ENCODE results near the gene HOXD3. TPM values are rescaled to one million over a fixed set of nuclear protein-coding genes. Genes with fewer than 3 reads are reported as not detected.

Gene HOXD3
- total RNA-seq (2022; extraction: Qiagen RNA extraction; ENCODE audit: low read depth), result 0.07 to 0.20 TPM (median 0.13 TPM) in 4 of 5 replicates, not detected in the other

DNA sequence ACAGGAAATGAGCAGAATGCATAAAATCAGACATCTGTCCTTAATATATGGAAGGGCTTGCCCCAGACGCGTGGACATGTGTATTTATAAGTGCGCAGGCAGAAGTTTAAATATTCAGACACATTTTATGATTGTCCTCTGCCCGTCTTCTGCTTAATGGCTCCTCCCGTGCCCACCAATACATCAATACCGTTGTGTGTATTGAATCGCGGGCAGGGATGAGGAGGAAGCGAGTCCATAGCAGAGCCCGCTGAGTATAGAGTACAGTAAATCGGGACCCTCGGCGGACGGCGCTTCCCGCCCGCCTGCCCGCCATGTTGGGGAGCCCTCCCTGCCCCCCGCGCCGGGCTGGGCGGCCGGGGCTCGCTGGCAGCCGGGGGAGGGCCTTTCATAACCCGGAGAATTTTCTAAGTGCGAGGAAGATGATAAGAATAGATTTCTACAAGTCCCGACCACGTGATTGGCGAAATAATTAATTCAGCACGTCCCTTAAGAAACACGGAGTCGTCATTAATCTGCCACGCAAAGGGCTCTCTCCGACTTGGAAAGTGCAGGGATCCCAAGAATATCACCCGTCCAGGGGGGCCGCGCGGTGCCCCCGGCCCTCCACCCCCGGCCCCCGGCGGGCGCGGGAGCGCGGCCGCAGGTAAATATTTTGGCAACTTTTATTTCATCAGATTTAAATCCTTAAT, at the start of gene HOXD3:
HOXD3 (plus strand) TSS at position 501 of the 692 bp plus-strand sequence. CDS start 11,808 bp downstream, outside the sequence.

GRCh38 chr2:176115883-176116813, 41.0 kb upstream of the HOXD3 start, which contains the start of gene HOXD10:
Gene HOXD10 (plus strand): TSS chr2:176116778. CDS start chr2:176116834, 56 bp downstream.

GRCh38 chr2:176122683-176123410, 34.3 kb upstream of the HOXD3 start, which contains the start of gene HOXD9:
Gene HOXD9 (plus strand): TSS chr2:176122719. CDS start chr2:176122769, 50 bp downstream.

DNA sequence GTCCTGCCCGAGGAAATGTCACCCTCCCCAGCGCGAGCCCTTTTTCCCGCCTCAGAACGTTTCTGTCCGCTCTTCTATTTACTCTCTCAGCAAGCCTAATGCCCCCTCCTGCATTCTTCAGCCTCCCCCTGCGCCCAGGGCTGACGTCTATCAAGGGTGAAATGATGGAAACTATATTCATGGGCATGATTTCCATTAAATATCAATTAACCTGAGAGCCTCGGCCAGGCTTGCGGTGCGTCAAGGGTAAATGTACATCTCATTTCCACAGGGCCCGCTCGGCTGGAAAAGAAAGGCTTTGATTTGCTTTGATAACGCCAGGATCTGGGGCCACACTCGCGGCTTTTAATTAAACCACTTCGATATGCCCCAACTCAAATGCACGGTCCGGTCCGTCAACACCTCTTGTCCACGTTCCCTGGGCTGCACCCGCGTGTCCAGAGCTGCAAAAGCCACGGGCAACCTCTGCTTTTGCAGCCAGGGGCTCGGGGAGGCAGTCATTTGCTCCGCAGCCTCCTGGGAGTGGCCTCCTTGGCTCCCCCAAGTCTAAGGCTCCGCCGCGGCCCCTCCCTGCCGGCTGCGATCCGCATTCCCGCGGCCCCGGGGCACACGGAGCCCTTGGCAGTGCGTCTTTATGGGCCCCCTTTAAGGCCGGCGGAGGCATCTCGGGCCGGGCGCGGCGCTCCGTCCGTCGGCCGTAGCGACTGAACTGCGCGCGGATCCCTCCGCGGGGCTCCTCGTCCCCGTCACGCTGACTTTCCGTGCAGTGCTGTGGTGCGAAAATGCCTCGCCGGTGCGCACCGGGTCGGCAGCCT, 27.9 kb upstream of the HOXD3 start, which contains the start of gene HOXD8:
HOXD8 (plus strand) TSS at position 724 of the 815 bp plus-strand sequence. CDS start 662 bp downstream, outside the sequence.

DNA sequence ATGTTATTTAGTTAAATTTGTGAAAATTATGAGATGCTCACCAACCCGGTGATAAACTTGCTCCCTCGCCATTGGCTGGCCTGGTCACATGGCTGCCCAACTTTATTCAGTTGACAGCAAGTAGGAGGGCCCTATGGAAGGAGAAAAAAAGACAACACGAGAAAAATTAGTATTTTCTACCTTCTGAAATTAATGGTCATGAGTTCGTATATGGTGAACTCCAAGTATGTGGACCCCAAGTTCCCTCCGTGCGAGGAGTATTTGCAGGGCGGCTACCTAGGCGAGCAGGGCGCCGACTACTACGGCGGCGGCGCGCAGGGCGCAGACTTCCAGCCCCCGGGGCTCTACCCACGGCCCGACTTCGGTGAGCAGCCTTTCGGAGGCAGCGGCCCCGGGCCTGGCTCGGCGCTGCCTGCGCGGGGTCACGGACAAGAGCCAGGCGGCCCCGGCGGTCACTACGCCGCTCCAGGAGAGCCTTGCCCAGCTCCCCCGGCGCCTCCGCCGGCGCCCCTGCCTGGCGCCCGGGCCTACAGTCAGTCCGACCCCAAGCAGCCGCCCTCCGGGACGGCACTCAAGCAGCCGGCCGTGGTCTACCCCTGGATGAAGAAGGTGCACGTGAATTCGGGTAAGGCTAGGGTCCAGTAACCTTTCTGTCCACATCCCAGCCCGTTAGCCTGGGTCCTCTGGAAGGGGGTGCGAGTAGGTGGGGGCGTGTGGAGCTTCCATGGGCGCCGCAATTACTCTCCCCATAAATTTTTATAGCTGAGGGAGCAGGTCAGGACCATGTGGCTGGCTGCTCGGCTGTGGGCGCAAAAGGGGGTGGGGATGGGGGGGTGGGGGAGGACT, 5.4 kb upstream of the HOXD3 start, which contains the start of gene HOXD4:
HOXD4 (plus strand) TSS at position 109 of the 846 bp plus-strand sequence; CDS start at position 193, 84 bp downstream.

DNA sequence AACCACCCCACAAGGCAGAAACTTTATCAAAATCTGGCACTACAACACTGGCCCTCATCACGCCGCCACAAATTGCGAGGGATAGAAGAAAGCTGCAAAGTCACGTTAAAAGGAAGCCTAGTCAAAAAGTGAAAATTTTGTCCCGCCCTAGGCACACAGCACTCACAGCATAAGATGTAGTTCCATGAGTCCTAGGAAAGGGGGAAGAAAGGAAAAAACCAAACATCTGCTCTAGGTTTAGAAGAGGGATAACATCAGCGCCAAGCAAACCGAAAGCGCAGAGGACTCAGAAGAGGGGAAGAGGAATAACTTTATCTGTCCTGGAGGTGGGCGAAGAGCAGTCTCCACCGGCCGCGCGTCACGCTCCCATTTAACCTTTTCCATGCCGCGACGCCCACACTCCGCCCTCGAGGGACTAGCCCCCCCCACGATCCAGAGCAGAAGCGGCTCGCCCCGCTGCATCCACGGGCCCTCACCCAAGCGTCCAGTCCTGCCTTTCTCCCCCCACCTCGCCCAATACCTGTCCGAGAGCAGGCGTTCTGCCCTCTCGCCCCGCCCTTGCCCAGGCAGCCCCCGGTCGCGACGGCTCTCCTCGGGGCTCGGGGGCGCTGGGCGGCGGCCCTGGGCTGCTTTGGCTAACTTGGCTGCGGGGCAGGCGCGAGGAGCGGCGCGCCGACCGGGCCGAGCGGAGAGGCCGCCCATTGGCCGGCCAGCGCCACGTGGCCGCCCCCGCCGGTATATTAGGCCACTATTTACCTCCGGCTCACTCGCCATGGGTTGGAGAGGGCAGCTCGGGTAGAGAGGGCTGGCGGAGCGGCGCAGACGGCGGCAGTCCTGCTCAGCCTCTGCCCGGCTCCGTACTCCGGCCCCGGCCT, 31.0 kb downstream of the HOXD3 start, which contains the start of gene HOXD1:
HOXD1 (plus strand) TSS at position 770 of the 875 bp plus-strand sequence. CDS start 134 bp downstream, outside the sequence.

Other genes starting within 250 kb of the HOXD3 start
- gene LNPK, start 155.0 kb upstream of the HOXD3 start, total RNA-seq (2022; extraction: Qiagen RNA extraction; ENCODE audit: low read depth), result 8.3 to 15.2 TPM (median 13.6 TPM) in 5 replicates
- not detected in 5 replicates for gene EVX2, start 73.3 kb upstream of the HOXD3 start, total RNA-seq (2022; extraction: Qiagen RNA extraction; ENCODE audit: low read depth)
- gene HOXD13, start 64.6 kb upstream of the HOXD3 start, total RNA-seq (2022; extraction: Qiagen RNA extraction; ENCODE audit: low read depth), result 0.16 to 0.35 TPM (median 0.19 TPM) in 5 replicates
- gene HOXD12, start 57.5 kb upstream of the HOXD3 start, total RNA-seq (2022; extraction: Qiagen RNA extraction; ENCODE audit: low read depth), result not detected in 5 replicates
- 6.5 to 7.7 TPM (median 6.6 TPM) in 5 replicates for gene HOXD11, start 50.0 kb upstream of the HOXD3 start, total RNA-seq (2022; extraction: Qiagen RNA extraction; ENCODE audit: low read depth)
- gene HOXD10, start 40.5 kb upstream of the HOXD3 start, total RNA-seq (2022; extraction: Qiagen RNA extraction; ENCODE audit: low read depth), result 4.6 to 6.3 TPM (median 5.3 TPM) in 5 replicates
- gene HOXD9, start 34.6 kb upstream of the HOXD3 start, total RNA-seq (2022; extraction: Qiagen RNA extraction; ENCODE audit: low read depth), result 0.78 to 1.7 TPM (median 1.2 TPM) in 5 replicates
- 4.4 to 6.2 TPM (median 4.8 TPM) in 5 replicates for gene HOXD8, start 27.6 kb upstream of the HOXD3 start, total RNA-seq (2022; extraction: Qiagen RNA extraction; ENCODE audit: low read depth)
- 0.27 to 0.71 TPM (median 0.47 TPM) in 5 replicates for gene HOXD4, start 5.8 kb upstream of the HOXD3 start, total RNA-seq (2022; extraction: Qiagen RNA extraction; ENCODE audit: low read depth)
- gene HOXD1, start 31.4 kb downstream of the HOXD3 start, total RNA-seq (2022; extraction: Qiagen RNA extraction; ENCODE audit: low read depth), result 0.10 to 0.22 TPM (median 0.20 TPM) in 4 of 5 replicates, not detected in the other
- 39.7 to 44.5 TPM (median 42.4 TPM) in 5 replicates for gene MTX2, start 112.1 kb downstream of the HOXD3 start, total RNA-seq (2022; extraction: Qiagen RNA extraction; ENCODE audit: low read depth)